Brain microvascular endothelial cell (primary cell): Measurements from ENCODE around the gene SF3A1.

Source experiments
- DNase-seq: peaks from one replicate; pipeline ENCODE4 v3.0.0-alpha.2; 2020
- H3K27ac ChIP-seq: fragments of 250-450 bp; sonication (Bioruptor Pico); 2 replicates; pipeline ENCODE4 v1.5.1; 2020; ENCODE audit warnings: mild to moderate bottlenecking, moderate library complexity
- H3K27me3 ChIP-seq: fragments of 250-450 bp; sonication (Bioruptor Pico); replicated peaks from 2 replicates; pipeline ENCODE4 v1.5.1; 2020; ENCODE audit warnings: mild to moderate bottlenecking
- H3K36me3 ChIP-seq: fragments of 250-450 bp; sonication (Bioruptor Pico); replicated peaks from 2 replicates; pipeline ENCODE4 v1.5.1; 2020; ENCODE audit warnings: mild to moderate bottlenecking
- H3K4me3 ChIP-seq: 2 replicates; pipeline ENCODE4 v1.5.1; 2011; ENCODE audit warnings: low read depth, mild to moderate bottlenecking, control low read depth, low read length, moderate library complexity
- CTCF ChIP-seq: IDR thresholded peaks from 2 replicates; pipeline ENCODE4 v1.5.1; 2011; ENCODE audit warnings: low read depth, mild to moderate bottlenecking, moderate library complexity, low read length, control low read depth, inconsistent platforms; ENCODE audit errors: missing control alignments
- in situ Hi-C: cut with HindIII; loops from 2 replicates; pipeline ENCODE4 v1.10.0; 2017; ENCODE audit warnings: low sequenced_read_pairs, low pct_ligation_motif_present

The SF3A1 gene

GRCh38 chr22:30299322-30299721, 57.4 kb downstream of the SF3A1 start:
- no peak for TF ChIP-seq CTCF
- Histone ChIP-seq H3K4me3 (no peak overlapping the region), H3K36me3 (peaks cover 47% of the 10 kb centered on the region), H3K27ac (no peak overlapping the region), H3K27me3 (no peaks in the 10 kb centered on the region)
- in situ Hi-C loops = no loop called here
- no peak for DNase-seq

- Histone ChIP-seq H3K4me3 (no peak overlapping the region), H3K27ac (no peak overlapping the region), H3K36me3 (peaks cover 58% of the 10 kb centered on the region), H3K27me3 (no peaks in the 10 kb centered on the region)
- TF ChIP-seq CTCF = no peak
- in situ Hi-C loops = no loop called here
- no peak for DNase-seq
These were observed 58.5 kb downstream of the SF3A1 start for GRCh38 chr22:30297991-30298701.

- TF ChIP-seq CTCF = no peak
- Histone ChIP-seq H3K36me3 (peaks cover 65% of the 10 kb centered on the region), H3K4me3 (no peak overlapping the region), H3K27me3 (no peaks in the 10 kb centered on the region), H3K27ac (no peak overlapping the region)
- in situ Hi-C loops = no loop called here
- DNase-seq = no peak
These were observed 59.3 kb downstream of the SF3A1 start for GRCh38 chr22:30297276-30297990.

GRCh38 chr22:30296833-30297232, 59.9 kb downstream of the SF3A1 start:
- Histone ChIP-seq H3K36me3 (peaks cover 71% of the 10 kb centered on the region), H3K27me3 (no peaks in the 10 kb centered on the region), H3K4me3 (no peak overlapping the region), H3K27ac (no peak overlapping the region)
- DNase-seq = no peak
- no peak for TF ChIP-seq CTCF
- in situ Hi-C loops = no loop called here

- no peak for TF ChIP-seq CTCF
- H3K27ac ChIP-seq = no peak overlapping the region
- H3K4me3 ChIP-seq = no peak overlapping the region
- DNase-seq = no peak
- peaks cover 72% of the 10 kb centered on the region for H3K36me3 ChIP-seq
- in situ Hi-C loops = no loop called here
- no peaks in the 10 kb centered on the region for H3K27me3 ChIP-seq
These were observed 60.4 kb downstream of the SF3A1 start for GRCh38 chr22:30296324-30296723.
